KMS-11 (cell line): ENCODE data around the gene ARHGAP24.

ENCODE experiments used
- H2AFZ ChIP-seq: fragments of 200-600 bp; sonication (generic); 2 replicates; pipeline ENCODE4 v1.6.1; 2016; ENCODE audit warnings: antibody characterized with exemption, mixed run types, low read depth
- H3K27ac ChIP-seq: fragments of 200-600 bp; sonication (generic); 2 replicates; pipeline ENCODE4 v1.6.1; 2016; ENCODE audit warnings: mild to moderate bottlenecking, mixed run types
- H3K27me3 ChIP-seq: fragments of 200-600 bp; sonication (generic); 2 replicates; pipeline ENCODE4 v1.6.1; 2017; ENCODE audit warnings: mild to moderate bottlenecking, low read depth, mixed run types, moderate library complexity; ENCODE audit not compliant: insufficient read depth
- H3K36me3 ChIP-seq: fragments of 200-600 bp; sonication (generic); 2 replicates; pipeline ENCODE4 v1.6.1; 2017; ENCODE audit warnings: mild to moderate bottlenecking, mixed run types; ENCODE audit not compliant: insufficient read depth
- H3K4me1 ChIP-seq: fragments of 200-600 bp; sonication (generic); 2 replicates; pipeline ENCODE4 v1.6.1; 2016; ENCODE audit warnings: mild to moderate bottlenecking, low read depth, mixed run types; ENCODE audit not compliant: poor library complexity, severe bottlenecking
- H3K4me2 ChIP-seq: fragments of 200-600 bp; sonication (generic); 2 replicates; pipeline ENCODE4 v1.7.0; 2016; ENCODE audit warnings: mild to moderate bottlenecking, mixed run types
- H3K4me3 ChIP-seq: fragments of 200-600 bp; sonication (generic); IDR thresholded peaks from 2 replicates; pipeline ENCODE4 v1.6.1; 2017; ENCODE audit warnings: low read depth, low read length, mixed read lengths; ENCODE audit not compliant: insufficient read depth
- H3K79me2 ChIP-seq: fragments of 200-600 bp; sonication (generic); 2 replicates; pipeline ENCODE4 v1.6.1; 2016; ENCODE audit warnings: low read depth, mixed run types; ENCODE audit not compliant: insufficient read depth
- H3K9ac ChIP-seq: fragments of 200-600 bp; sonication (generic); 2 replicates; pipeline ENCODE4 v1.6.1; 2016; ENCODE audit warnings: mild to moderate bottlenecking, mixed run types
- H4K20me1 ChIP-seq: fragments of 200-600 bp; sonication (generic); 2 replicates; pipeline ENCODE4 v1.6.1; 2016; ENCODE audit warnings: mild to moderate bottlenecking, mixed run types; ENCODE audit not compliant: insufficient read depth
- CTCF ChIP-seq: fragments of 200-600 bp; sonication (generic); conservative IDR thresholded peaks from 2 replicates; pipeline ENCODE4 v1.6.1; 2017; ENCODE audit warnings: low read depth, mild to moderate bottlenecking, antibody characterized with exemption, low read length, moderate library complexity, mixed read lengths

The ARHGAP24 gene

GRCh38 chr4:86004030-86004429, 529.1 kb downstream of the ARHGAP24 start:
- no peak for TF ChIP-seq CTCF
- Histone ChIP-seq H3K79me2 (no peaks in the 10 kb centered on the region), H3K27ac (no peak overlapping the region), H3K9ac (no peak overlapping the region), H3K36me3 (no peaks in the 10 kb centered on the region), H4K20me1 (no peaks in the 10 kb centered on the region), H3K4me3 (no peak overlapping the region), H3K27me3 (no peaks in the 10 kb centered on the region), H2AFZ (no peak overlapping the region), H3K4me2 (no peak overlapping the region), H3K4me1 (no peaks in the 10 kb centered on the region)

- Histone ChIP-seq H3K27me3 (no peaks in the 10 kb centered on the region), H3K9ac (no peak overlapping the region), H3K36me3 (no peaks in the 10 kb centered on the region), H3K79me2 (no peaks in the 10 kb centered on the region), H4K20me1 (no peaks in the 10 kb centered on the region), H3K27ac (no peak overlapping the region), H3K4me1 (no peaks in the 10 kb centered on the region), H3K4me2 (no peak overlapping the region), H2AFZ (no peak overlapping the region), H3K4me3 (no peak overlapping the region)
- no peak for TF ChIP-seq CTCF
These were observed 531.1 kb downstream of the ARHGAP24 start for GRCh38 chr4:86006057-86006456.

GRCh38 chr4:86007042-86007441, 532.1 kb downstream of the ARHGAP24 start:
- H3K4me2 ChIP-seq = no peak overlapping the region
- no peak overlapping the region for H3K4me3 ChIP-seq
- no peaks in the 10 kb centered on the region for H3K4me1 ChIP-seq
- H3K9ac ChIP-seq = no peak overlapping the region
- H3K36me3 ChIP-seq = no peaks in the 10 kb centered on the region
- no peak overlapping the region for H3K27ac ChIP-seq
- no peaks in the 10 kb centered on the region for H4K20me1 ChIP-seq
- H3K27me3 ChIP-seq = no peaks in the 10 kb centered on the region
- H3K79me2 ChIP-seq = no peaks in the 10 kb centered on the region
- TF ChIP-seq CTCF = no peak
- no peak overlapping the region for H2AFZ ChIP-seq

GRCh38 chr4:86011117-86011516, 536.2 kb downstream of the ARHGAP24 start:
- no peaks in the 10 kb centered on the region for H3K27me3 ChIP-seq
- H3K4me1 ChIP-seq = no peaks in the 10 kb centered on the region
- no peak overlapping the region for H3K9ac ChIP-seq
- H3K36me3 ChIP-seq = no peaks in the 10 kb centered on the region
- no peak overlapping the region for H2AFZ ChIP-seq
- no peaks in the 10 kb centered on the region for H4K20me1 ChIP-seq
- H3K4me2 ChIP-seq = no peak overlapping the region
- H3K79me2 ChIP-seq = no peaks in the 10 kb centered on the region
- no peak overlapping the region for H3K4me3 ChIP-seq
- TF ChIP-seq CTCF = no peak
- H3K27ac ChIP-seq = no peak overlapping the region
